Upper lobe of left lung (tissue), 6 donors: ENCODE measurements around the gene LCOR. TPM values are rescaled to one million over a fixed set of nuclear protein-coding genes. Genes with fewer than 3 reads are reported as not detected.

Experiments
- ATAC-seq, 2 donors: fragments of 200-7000 bp; cut with Tn5 transposase; one replicate each; pipeline ENCODE4 v1.9.1; 2022; ENCODE audit warnings: mild to moderate bottlenecking in 2 of 2, moderate library complexity in 2 of 2; ENCODE audit not compliant: low FRiP score in 2 of 2
- DNase-seq, 2 donors: peaks; one replicate each; pipeline ENCODE4 v3.0.0-alpha.2; 2019 to 2020
- H3K27ac ChIP-seq, 4 donors: fragments of 200-600 bp; sonication (generic); one replicate each; pipeline ENCODE4 v1.5.1; 2016 to 2019
- H3K27me3 ChIP-seq, 4 donors: fragments of 200-600 bp; sonication (generic); one replicate each; pipeline ENCODE4 v1.5.1; 2017 to 2019
- H3K36me3 ChIP-seq, 4 donors: fragments of 200-600 bp; sonication (generic); one replicate each; pipeline ENCODE4 v1.5.1; 2016 to 2019
- H3K4me1 ChIP-seq, 4 donors: fragments of 200-600 bp; sonication (generic); one replicate each; pipeline ENCODE4 v1.5.1; 2018 to 2019
- H3K4me3 ChIP-seq, 4 donors: fragments of 200-600 bp; sonication (generic); one replicate each; pipeline ENCODE4 v1.5.1; 2017 to 2019; ENCODE audit warnings: mild to moderate bottlenecking in 2 of 4, moderate library complexity in 1 of 4
- H3K9me3 ChIP-seq, 4 donors: fragments of 200-600 bp; sonication (generic); one replicate each; pipeline ENCODE4 v1.5.1; 2018 to 2019
- EP300 ChIP-seq, 4 donors: sonication (generic); formaldehyde crosslinking; IDR thresholded peaks; one replicate each; pipeline ENCODE4 v1.5.1; 2017; ENCODE audit warnings: antibody characterized with exemption in 4 of 4, control low read depth in 2 of 4
- POLR2A ChIP-seq, 4 donors: fragments of 450-650 bp; IDR thresholded peaks; one replicate each; pipeline ENCODE4 v1.5.1; 2016 to 2017; ENCODE audit warnings: antibody characterized with exemption in 4 of 4, mild to moderate bottlenecking in 2 of 4
- POLR2AphosphoS5 ChIP-seq, 2 donors: sonication (generic); formaldehyde crosslinking; IDR thresholded peaks; one replicate each; pipeline ENCODE4 v1.5.1; 2017; ENCODE audit warnings: antibody characterized with exemption in 2 of 2
- WGBS, 2 donors: methylation state at CpG; one replicate each; pipeline ENCODE4 v1.1.5; 2017 to 2018; 5-methylcytosine and 5-hydroxymethylcytosine counted together
- total RNA-seq, 6 donors: library from RNA; depleted of rRNA in 4 of 6; stranded (reverse); fragments of >200 nt in 4 of 6; gene quantifications; one replicate each; pipeline versions ENCODE4 v1.1.0 to v1.2.1, GENCODE V29; 2016 to 2021
- TF ChIP-seq, protein P1 (sequence below), 6 experiments: fragments of 450-650 bp in 4 of 6; fragments of 200-600 bp in 2 of 6; sonication (generic) in 2 of 6; IDR thresholded peaks; one replicate each; pipeline ENCODE4 v1.5.1; 2016 to 2019; ENCODE audit warnings: antibody characterized with exemption in 6 of 6
- donor health status: DM: no; HTN: no; CAD: no; lungs with moderate emphysema.
- donor health status: DM: no; HTN: yes; CAD: no; lungs with severe emphysema.

LCOR gene
- total RNA-seq, 6 donors from 2014 or later, result 18.6 to 54.7 (median 28.0) TPM

- Histone ChIP-seq H3K4me3 (no peak overlapping the region), H3K4me1 (peaks cover 0 to 11% (median 0%) of the 10 kb centered on the region in 4 donors), H3K36me3 (peaks cover 0 to 4% (median 0%) of the 10 kb centered on the region in 4 donors), H3K9me3 (no peaks in the 10 kb centered on the region), H3K27me3 (no peaks in the 10 kb centered on the region), H3K27ac (no peak overlapping the region)
- TF ChIP-seq EP300 (IDR thresholded peaks at IDR 0.05), result no peak
- TF ChIP-seq, protein P1, sequence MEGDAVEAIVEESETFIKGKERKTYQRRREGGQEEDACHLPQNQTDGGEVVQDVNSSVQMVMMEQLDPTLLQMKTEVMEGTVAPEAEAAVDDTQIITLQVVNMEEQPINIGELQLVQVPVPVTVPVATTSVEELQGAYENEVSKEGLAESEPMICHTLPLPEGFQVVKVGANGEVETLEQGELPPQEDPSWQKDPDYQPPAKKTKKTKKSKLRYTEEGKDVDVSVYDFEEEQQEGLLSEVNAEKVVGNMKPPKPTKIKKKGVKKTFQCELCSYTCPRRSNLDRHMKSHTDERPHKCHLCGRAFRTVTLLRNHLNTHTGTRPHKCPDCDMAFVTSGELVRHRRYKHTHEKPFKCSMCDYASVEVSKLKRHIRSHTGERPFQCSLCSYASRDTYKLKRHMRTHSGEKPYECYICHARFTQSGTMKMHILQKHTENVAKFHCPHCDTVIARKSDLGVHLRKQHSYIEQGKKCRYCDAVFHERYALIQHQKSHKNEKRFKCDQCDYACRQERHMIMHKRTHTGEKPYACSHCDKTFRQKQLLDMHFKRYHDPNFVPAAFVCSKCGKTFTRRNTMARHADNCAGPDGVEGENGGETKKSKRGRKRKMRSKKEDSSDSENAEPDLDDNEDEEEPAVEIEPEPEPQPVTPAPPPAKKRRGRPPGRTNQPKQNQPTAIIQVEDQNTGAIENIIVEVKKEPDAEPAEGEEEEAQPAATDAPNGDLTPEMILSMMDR (IDR thresholded peaks at IDR 0.05), result no peak
- TF ChIP-seq POLR2A (IDR thresholded peaks at IDR 0.05), result no peak
- TF ChIP-seq POLR2AphosphoS5 (IDR thresholded peaks at IDR 0.05), result no peak
- ATAC-seq (no peak), DNase-seq (no peak)
These were observed 41.0 kb downstream of the LCOR start for GRCh38 chr10:96873086-96873485.

DNA sequence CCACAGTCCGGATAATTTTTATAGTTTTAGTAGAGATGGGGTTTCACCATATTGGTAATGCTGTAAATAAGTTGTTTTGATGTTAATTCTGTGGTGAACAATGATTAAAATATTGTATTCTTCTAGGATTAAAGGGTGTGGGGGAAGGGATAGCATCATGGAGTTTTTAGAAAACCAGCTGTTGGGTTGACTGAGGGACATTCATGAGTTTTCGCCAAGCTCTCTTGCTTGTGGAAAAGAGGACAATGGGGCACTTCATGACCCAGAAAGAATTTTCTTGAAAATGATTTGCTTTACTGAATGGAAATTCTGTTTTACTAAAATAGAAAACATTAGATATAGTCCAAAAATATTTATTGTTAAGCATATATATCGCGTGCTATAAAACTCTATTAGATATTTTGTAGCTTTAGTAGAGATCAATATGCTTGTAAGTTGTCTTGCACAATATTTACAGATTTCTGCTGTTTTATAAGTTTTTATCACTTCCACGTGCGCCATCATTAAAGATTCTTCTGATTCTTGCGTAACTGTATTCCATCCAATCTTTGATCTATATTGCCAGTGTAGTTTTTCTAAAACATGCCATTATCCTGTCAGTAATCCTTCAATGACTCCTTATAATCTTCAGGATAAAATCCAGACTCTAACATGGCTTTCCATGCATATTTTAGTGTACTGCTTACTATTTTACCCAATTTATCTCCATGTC, 41.8 kb downstream of the LCOR start:
- no peak for ATAC-seq

GRCh38 chr10:96878057-96878456, 46.0 kb downstream of the LCOR start:
- DNase-seq (no peak), ATAC-seq (no peak)
- Histone ChIP-seq H3K9me3 (no peaks in the 10 kb centered on the region), H3K27ac (no peak overlapping the region), H3K27me3 (no peaks in the 10 kb centered on the region), H3K4me1 (peaks cover 0 to 11% (median 0%) of the 10 kb centered on the region in 4 donors), H3K4me3 (no peak overlapping the region), H3K36me3 (no peaks in the 10 kb centered on the region)
- 68 to 69% methylated on average over 3 of the region's 3 CpGs for WGBS, 2 donors
- TF ChIP-seq EP300 (IDR thresholded peaks at IDR 0.05), result no peak
- no peak for TF ChIP-seq POLR2AphosphoS5 (IDR thresholded peaks at IDR 0.05)
- TF ChIP-seq, protein P1 (IDR thresholded peaks at IDR 0.05), result no peak
- TF ChIP-seq POLR2A (IDR thresholded peaks at IDR 0.05), result no peak

More for the DNA sequence above, 41.8 kb downstream of the LCOR start:
- H3K9me3 ChIP-seq, result no peaks in the 10 kb centered on the region
- peaks cover 0 to 4% (median 0%) of the 10 kb centered on the region in 4 donors for H3K36me3 ChIP-seq
- TF ChIP-seq, protein P1 (IDR thresholded peaks at IDR 0.05), result no peak
- WGBS, 2 donors, result 94 to 96% methylated on average over 7 of the region's 7 CpGs
- no peaks in the 10 kb centered on the region for H3K27me3 ChIP-seq
- peaks cover 0 to 11% (median 0%) of the 10 kb centered on the region in 4 donors for H3K4me1 ChIP-seq
- DNase-seq, result no peak
- H3K27ac ChIP-seq, result no peak overlapping the region
- H3K4me3 ChIP-seq, result no peak overlapping the region

- 95 to 100% methylated on average over 2 of the region's 2 CpGs for WGBS, 2 donors
- ATAC-seq, result no peak
These were observed 48.5 kb downstream of the LCOR start for GRCh38 chr10:96880575-96880974.

More at GRCh38 chr10:96880575-96880974, 48.5 kb downstream of the LCOR start:
- no peaks in the 10 kb centered on the region for H3K9me3 ChIP-seq
- no peaks in the 10 kb centered on the region for H3K36me3 ChIP-seq
- no peak for TF ChIP-seq POLR2A (IDR thresholded peaks at IDR 0.05)
- TF ChIP-seq, protein P1 (IDR thresholded peaks at IDR 0.05), result no peak
- no peak for TF ChIP-seq EP300 (IDR thresholded peaks at IDR 0.05)
- no peak for TF ChIP-seq POLR2AphosphoS5 (IDR thresholded peaks at IDR 0.05)
- peaks cover 0 to 10% (median 4%) of the 10 kb centered on the region in 4 donors for H3K4me1 ChIP-seq
- no peak for DNase-seq
- no peak overlapping the region for H3K4me3 ChIP-seq
- H3K27me3 ChIP-seq, result no peaks in the 10 kb centered on the region
- H3K27ac ChIP-seq, result no peak overlapping the region
